DMS153 treated with DMSO at 0.1 percent for 48 hours (cell line): ENCODE results near the gene HTR1D.
"Not testable (repeated sequence)": the region's sequence is repeated elsewhere in the genome, so short reads cannot be mapped to it uniquely, and the experiment has no call there.

Experiments
- DNase-seq: peaks from one replicate; lab custom pipeline; 2025; ENCODE audit not compliant: unreplicated experiment; lab: John Stamatoyannopoulos, UW

Gene HTR1D, protein sequence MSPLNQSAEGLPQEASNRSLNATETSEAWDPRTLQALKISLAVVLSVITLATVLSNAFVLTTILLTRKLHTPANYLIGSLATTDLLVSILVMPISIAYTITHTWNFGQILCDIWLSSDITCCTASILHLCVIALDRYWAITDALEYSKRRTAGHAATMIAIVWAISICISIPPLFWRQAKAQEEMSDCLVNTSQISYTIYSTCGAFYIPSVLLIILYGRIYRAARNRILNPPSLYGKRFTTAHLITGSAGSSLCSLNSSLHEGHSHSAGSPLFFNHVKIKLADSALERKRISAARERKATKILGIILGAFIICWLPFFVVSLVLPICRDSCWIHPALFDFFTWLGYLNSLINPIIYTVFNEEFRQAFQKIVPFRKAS

DNA sequence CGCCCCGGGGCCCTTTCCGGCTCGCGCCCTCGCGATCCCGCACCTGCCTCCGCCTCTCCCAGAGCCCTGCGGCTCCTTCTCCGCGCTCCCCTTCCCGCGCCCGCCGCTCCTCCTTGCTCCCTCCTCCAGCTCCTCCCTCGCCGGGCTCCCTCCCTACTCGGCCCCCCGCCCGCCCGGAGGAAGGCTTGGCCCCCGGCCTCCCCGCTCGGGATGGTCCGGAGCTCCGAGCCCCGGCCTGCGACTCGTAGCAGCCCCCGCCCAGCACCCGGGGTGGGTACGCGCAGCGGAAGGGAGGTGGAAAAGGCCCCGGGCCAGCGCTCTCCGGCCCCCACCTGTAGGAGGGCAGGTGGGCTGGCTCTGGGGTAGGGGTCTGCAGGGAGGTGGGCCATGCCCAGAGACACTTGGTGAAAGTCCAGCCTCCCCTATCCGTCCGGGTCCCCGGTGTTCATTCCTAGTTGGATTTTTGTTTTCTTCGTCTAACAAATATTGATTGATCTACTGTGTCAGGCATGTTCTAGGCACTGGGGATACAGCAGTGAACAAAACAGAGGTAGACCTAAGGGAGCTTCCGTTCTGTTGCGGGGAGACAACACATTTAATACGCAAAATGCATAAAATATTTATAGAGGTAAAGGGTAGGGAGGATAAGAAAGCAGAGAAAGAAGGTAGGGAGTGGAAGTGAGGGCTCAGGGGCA is at the start of gene HTR1D:
TSS of gene HTR1D (minus strand) at position 82 of the 695 bp plus-strand sequence. CDS start 23,283 bp downstream, outside the sequence.
- no peak for DNase-seq

DNA sequence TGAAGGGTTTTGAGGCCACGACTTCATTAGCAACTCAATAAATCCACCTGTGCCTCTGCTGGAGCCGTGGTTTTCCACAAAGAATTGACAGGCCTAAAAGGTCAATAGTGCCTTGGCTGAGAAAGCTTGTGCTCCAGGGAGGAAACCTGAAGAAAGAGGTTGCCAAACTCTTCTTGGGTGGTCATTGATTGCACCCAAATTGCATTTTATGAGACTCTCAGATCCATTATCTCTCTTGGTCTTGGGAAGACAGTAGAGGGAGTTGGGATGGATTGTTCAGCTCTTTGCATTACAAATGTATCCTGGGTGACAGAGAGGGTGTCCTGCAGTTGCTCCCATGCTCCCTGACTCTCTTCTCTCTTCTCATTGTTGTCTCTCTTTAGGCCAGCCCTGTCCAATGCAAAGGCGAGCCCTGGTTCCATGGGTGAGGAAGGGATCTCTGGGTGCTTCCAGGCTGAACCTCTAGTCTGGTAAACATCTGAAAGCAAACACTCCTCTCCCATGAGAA is 46.1 kb upstream of the HTR1D start:
- peak; percentile 9 for DNase-seq

- not testable (repeated sequence) for DNase-seq
Measured at GRCh38 chr1:23258082-23258481, 40.8 kb upstream of the HTR1D start.

GRCh38 chr1:23257371-23257770 is 40.1 kb upstream of the HTR1D start:
- not testable (repeated sequence) for DNase-seq

DNA sequence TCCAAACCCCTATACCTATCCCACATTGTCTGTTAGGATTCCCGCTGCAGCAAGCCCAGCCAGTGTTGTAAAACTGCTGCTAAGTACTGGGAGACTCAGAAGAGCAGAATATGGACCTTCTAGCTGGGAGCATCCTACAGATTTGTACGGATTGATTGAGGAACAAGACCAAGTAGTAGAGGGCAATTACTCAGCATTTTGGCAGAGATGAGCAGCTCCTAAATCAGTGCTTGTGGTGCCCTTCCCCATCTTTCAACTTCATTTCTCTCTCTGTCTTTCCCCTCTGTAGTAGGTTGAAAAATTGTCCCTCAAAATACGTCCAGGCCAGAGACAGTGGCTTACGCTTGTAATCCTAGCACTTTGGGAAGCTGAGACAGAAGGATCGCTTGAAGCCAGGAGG is 37.3 kb upstream of the HTR1D start:
- no peak for DNase-seq

- DNase-seq = no peak
Measured at GRCh38 chr1:23251812-23252211, 34.5 kb upstream of the HTR1D start.

GRCh38 chr1:23249787-23250454 is 32.6 kb upstream of the HTR1D start:
- DNase-seq = no peak

DNA sequence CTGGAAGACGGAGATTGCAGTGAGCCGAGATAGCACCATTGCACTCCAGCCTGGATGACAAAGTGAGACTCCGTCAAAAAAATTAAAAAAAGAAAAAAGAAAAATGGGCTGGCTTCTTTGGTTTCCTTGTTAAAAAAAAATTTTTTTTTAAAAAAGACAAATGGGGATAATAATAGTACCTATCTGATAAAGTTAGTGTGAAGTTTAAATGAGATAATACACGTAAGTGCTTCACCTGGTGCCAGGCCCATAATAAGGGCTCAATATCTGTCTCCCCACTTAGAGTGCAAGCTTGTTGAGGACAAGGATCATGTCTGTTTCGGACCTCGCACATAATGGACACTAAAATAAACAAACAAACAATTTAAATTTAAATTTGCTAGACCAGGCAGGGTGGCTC is 30.0 kb upstream of the HTR1D start:
- DNase-seq = no peak

- DNase-seq = no peak
Measured at GRCh38 chr1:23246274-23246673, 29.0 kb upstream of the HTR1D start.

- DNase-seq = no peak
Measured at GRCh38 chr1:23244256-23244761, 27.0 kb upstream of the HTR1D start.

- DNase-seq = no peak
Measured at GRCh38 chr1:23242414-23242813, 25.1 kb upstream of the HTR1D start.

GRCh38 chr1:23239638-23240295 is 22.5 kb upstream of the HTR1D start:
- no peak for DNase-seq

- DNase-seq = no peak
Measured at GRCh38 chr1:23238565-23238964, 21.3 kb upstream of the HTR1D start.

DNA sequence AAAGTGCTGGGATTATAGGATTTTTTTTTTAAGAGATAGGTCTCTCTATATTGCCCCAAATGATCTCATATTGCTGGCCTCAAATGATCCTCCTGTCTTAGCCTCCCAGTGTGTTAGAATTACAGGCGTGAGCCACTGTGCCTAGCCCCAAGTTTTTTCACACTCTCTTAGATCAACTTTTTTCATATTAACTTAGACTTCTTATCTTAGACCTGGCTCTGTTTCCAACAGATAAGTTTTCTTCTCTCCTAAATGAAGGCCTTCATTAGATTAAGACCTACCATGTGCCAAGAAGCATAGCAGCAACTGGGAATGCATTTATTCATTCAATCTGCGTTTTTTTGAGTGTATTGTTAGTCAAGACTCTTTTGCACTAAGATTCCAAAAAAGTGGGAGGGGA is 20.2 kb upstream of the HTR1D start:
- no peak for DNase-seq

GRCh38 chr1:23227806-23228205 is 10.5 kb upstream of the HTR1D start:
- DNase-seq = no peak

- DNase-seq = peak; percentile 19
Measured at GRCh38 chr1:23224739-23225648, 7.7 kb upstream of the HTR1D start.

DNA sequence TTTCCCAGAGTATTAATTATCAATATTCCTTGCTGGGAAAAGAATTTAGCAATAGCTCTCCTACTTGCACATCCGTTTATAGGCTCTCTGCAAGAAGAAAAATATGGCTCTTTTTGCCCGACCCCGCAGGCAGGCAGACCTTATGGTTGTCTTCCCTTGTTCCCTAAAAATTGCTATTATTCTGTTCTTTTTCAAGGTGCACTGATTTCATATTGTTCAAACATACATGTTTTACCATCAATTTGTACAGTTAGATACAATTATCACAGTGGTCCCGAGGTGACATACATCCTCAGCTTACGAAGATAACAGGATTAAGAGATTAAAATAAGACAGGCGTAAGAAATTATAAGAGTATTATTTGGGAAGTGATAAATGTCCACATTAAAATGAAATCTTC is 6.7 kb upstream of the HTR1D start:
- not testable (repeated sequence) for DNase-seq

DNA sequence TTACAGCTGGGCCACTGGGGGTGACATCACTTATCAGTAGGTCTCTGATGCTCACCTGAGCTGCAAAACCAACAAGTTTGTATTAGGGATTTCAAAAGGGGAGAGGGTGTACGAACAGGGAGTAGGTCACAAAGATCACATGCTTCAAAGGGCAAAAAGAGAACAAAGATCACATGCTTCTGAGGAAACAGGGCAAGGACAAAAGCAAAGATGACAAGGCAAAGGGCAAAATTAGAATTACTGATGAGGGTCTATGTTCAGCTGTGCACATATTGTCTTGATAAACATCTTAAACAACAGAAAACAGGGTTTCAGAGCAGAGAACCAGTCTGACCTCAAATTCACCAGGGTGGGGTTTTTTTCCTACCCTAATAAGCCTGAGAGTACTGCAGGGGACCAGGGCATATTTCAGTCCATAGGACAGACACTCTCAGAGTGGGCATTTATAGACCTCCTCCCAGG is 6.2 kb upstream of the HTR1D start:
- DNase-seq = not testable (repeated sequence)

DNA sequence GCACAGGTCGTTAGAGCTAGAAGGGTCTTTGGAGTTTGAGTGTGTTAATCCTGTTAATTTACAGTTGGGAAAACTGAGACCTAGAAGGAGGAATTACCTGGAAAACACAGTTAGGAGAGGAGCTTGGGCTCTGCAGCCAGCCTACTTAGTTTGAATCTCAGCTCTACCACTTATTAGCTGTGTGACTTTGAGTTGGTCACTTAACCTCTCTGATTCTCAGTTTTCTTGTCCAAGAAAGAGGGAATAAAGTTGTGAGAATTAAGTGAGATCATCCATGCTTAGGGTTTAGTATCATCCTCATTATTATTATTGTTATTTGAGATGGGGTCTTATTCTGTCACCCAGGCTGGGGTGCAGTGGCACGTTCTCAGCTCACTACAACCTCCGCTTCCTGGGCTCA is 5.4 kb upstream of the HTR1D start:
- DNase-seq = no peak

GRCh38 chr1:23222331-23222730 is 5.0 kb upstream of the HTR1D start:
- no peak for DNase-seq
